Pancreas (tissue), 10 donors: ENCODE measurements around the gene OR5K2. TPM values are rescaled to one million over a fixed set of nuclear protein-coding genes. Genes with fewer than 3 reads are reported as not detected.

Experiments used
- ATAC-seq, 4 donors: fragments of 200-7000 bp; cut with Tn5 transposase; one replicate each; pipeline versions ENCODE4 v1.8.0 to v1.9.1; 2020; ENCODE audit warnings: mild to moderate bottlenecking in 4 of 4, moderate library complexity in 4 of 4
- DNase-seq, 6 donors: peaks; one replicate each; pipeline ENCODE4 v3.0.0-alpha.2; 2020
- FAIRE-seq: peaks from 2 replicates; lab custom pipeline; 2012; peaks lifted over from hg19 to GRCh38; lab: Jason Lieb, UNC
- H3K27ac ChIP-seq, 4 donors: fragments of 200-600 bp; sonication (generic); 1 replicate in 3 of 4; 2 replicates in 1 of 4; pipeline versions ENCODE4 v1.5.0 to v1.8.0; 2020
- H3K27me3 ChIP-seq, 4 donors: fragments of 200-600 bp; one replicate each; pipeline ENCODE4 v1.8.0; 2021
- H3K36me3 ChIP-seq, 3 donors: fragments of 200-600 bp; sonication (generic) in 1 of 3; one replicate each; pipeline versions ENCODE4 v1.5.0 to v1.8.0; 2020 to 2021
- H3K4me1 ChIP-seq, 3 donors: fragments of 200-600 bp; one replicate each; pipeline ENCODE4 v1.8.0; 2021
- H3K4me3 ChIP-seq, 4 donors: fragments of 200-600 bp; sonication (generic) in 2 of 4; one replicate each; pipeline versions ENCODE4 v1.5.0 to v1.8.0; 2020 to 2021
- H3K9me3 ChIP-seq, 4 donors: fragments of 200-600 bp; one replicate each; pipeline ENCODE4 v1.8.0; 2021
- CTCF ChIP-seq, 4 donors: fragments of 200-600 bp; sonication (generic) in 3 of 4; IDR thresholded peaks; one replicate each; pipeline versions ENCODE4 v1.5.0 to v1.8.0; 2021; ENCODE audit warnings: antibody characterized with exemption in 4 of 4
- WGBS, 2 donors: extraction: QIAGEN DNeasy Blood & Tissue Kit; methylation state at CpG; one replicate each; pipeline ENCODE4 v1.1.7; 2013; 5-methylcytosine and 5-hydroxymethylcytosine counted together
- intact Hi-C, 3 donors: fragments of 100-400 bp; cut with DNase I; formaldehyde crosslinking; loops; one replicate each; pipeline versions ENCODE4 v1.11.1 to v1.14.2; 2022
- polyA plus RNA-seq, 2 donors: library from polyadenylated mRNA; stranded (reverse); fragments of 200-250 nt; gene quantifications; one replicate each; pipeline ENCODE4 v1.2.3, GENCODE V29; 2013
- total RNA-seq, 6 donors: library from RNA; stranded (reverse); fragmentation: NEBNext Ultra II Directional in 4 of 6; extraction: Animal tissue kit (Norgen Biotek cat#: 25700) in 4 of 6; gene quantifications; one replicate each; pipeline versions ENCODE4 v1.2.1 to v1.2.4, GENCODE V29; 2021 to 2023
- donor health status: healthy with polysubstance abuse.
- donor health status: DM: no; HTN: no; CAD: no; lungs with moderate emphysema.
- donor health status: DM: no; HTN: no; CAD: no.
- donor health status: control.
- donor health status: control.
- donor health status: Bipolar disorder and iron deficiency.
- donor health status: DM: yes; HTN: yes; CAD: no.
- donor health status: DM: no; HTN: no; CAD: no.
- donor health status: DM: no; HTN: no; CAD: no.
- donor health status: DM: yes; HTN: yes; CAD: no.

OR5K2 gene
- total and polyA plus RNA-seq, 8 donors, result not detected

GRCh38 chr3:98532275-98532637, 34.8 kb downstream of the OR5K2 start:
- H3K27ac ChIP-seq, result no peak overlapping the region
- no peaks in the 10 kb centered on the region for H3K9me3 ChIP-seq
- no peak for FAIRE-seq
- H3K4me1 ChIP-seq, result no peaks in the 10 kb centered on the region
- no peaks in the 10 kb centered on the region for H3K27me3 ChIP-seq
- no peaks in the 10 kb centered on the region for H3K36me3 ChIP-seq
- intact Hi-C loops, result no loop called here
- DNase-seq, result no peak
- no peak for ATAC-seq
- TF ChIP-seq CTCF (IDR thresholded peaks at IDR 0.05), result no peak
- H3K4me3 ChIP-seq, result no peak overlapping the region
- 64 to 81% methylated on average over 5 of the region's 5 CpGs for WGBS, 2 donors

GRCh38 chr3:98532709-98533571, 35.5 kb downstream of the OR5K2 start:
- intact Hi-C loops, result no loop called here
- no peaks in the 10 kb centered on the region for H3K27me3 ChIP-seq
- no peak for DNase-seq
- TF ChIP-seq CTCF (IDR thresholded peaks at IDR 0.05), result no peak
- H3K4me3 ChIP-seq, result no peak overlapping the region
- no peaks in the 10 kb centered on the region for H3K4me1 ChIP-seq
- no peaks in the 10 kb centered on the region for H3K9me3 ChIP-seq
- FAIRE-seq, result no peak
- WGBS, 2 donors, result 71 to 73% methylated on average over 6 of the region's 6 CpGs
- no peak overlapping the region for H3K27ac ChIP-seq
- no peak for ATAC-seq
- H3K36me3 ChIP-seq, result no peaks in the 10 kb centered on the region

- Histone ChIP-seq H3K9me3 (no peaks in the 10 kb centered on the region), H3K4me1 (no peaks in the 10 kb centered on the region), H3K4me3 (no peak overlapping the region), H3K27ac (no peak overlapping the region), H3K27me3 (no peaks in the 10 kb centered on the region), H3K36me3 (no peaks in the 10 kb centered on the region)
- intact Hi-C loops, result no loop called here
- no peak for TF ChIP-seq CTCF (IDR thresholded peaks at IDR 0.05)
- 92 to 94% methylated on average over 2 of the region's 2 CpGs for WGBS, 2 donors
- FAIRE-seq (no peak), DNase-seq (no peak), ATAC-seq (no peak)
Measured at GRCh38 chr3:98534168-98534567, 36.7 kb downstream of the OR5K2 start.

- intact Hi-C loops, result no loop called here
- Histone ChIP-seq H3K4me3 (no peak overlapping the region), H3K27ac (no peak overlapping the region), H3K4me1 (no peaks in the 10 kb centered on the region), H3K27me3 (no peaks in the 10 kb centered on the region), H3K36me3 (no peaks in the 10 kb centered on the region), H3K9me3 (no peaks in the 10 kb centered on the region)
- WGBS, 2 donors, result 84 to 85% methylated on average over 1 of the region's 1 CpG
- ATAC-seq (no peak), FAIRE-seq (no peak), DNase-seq (no peak)
- no peak for TF ChIP-seq CTCF (IDR thresholded peaks at IDR 0.05)
Measured at GRCh38 chr3:98534734-98535133, 37.3 kb downstream of the OR5K2 start.

GRCh38 chr3:98536456-98537017, 39.1 kb downstream of the OR5K2 start:
- ATAC-seq (no peak), FAIRE-seq (no peak), DNase-seq (no peak)
- no peaks in the 10 kb centered on the region for H3K27me3 ChIP-seq
- WGBS, 2 donors, result 61 to 66% methylated on average over 6 of the region's 6 CpGs
- H3K27ac ChIP-seq, result no peak overlapping the region
- TF ChIP-seq CTCF (IDR thresholded peaks at IDR 0.05), result no peak
- H3K4me1 ChIP-seq, result no peaks in the 10 kb centered on the region
- H3K4me3 ChIP-seq, result no peak overlapping the region
- intact Hi-C loops, result no loop called here
- no peaks in the 10 kb centered on the region for H3K9me3 ChIP-seq
- H3K36me3 ChIP-seq, result no peaks in the 10 kb centered on the region
